Pancreas (tissue), 10 donors: ENCODE data around the gene MRPL58. TPM values are rescaled to one million over a fixed set of nuclear protein-coding genes. Genes with fewer than 3 reads are reported as not detected.

Source experiments
- ATAC-seq, 4 donors: fragments of 200-7000 bp; cut with Tn5 transposase; one replicate each; pipeline versions ENCODE4 v1.8.0 to v1.9.1; 2020; ENCODE audit warnings: mild to moderate bottlenecking in 4 of 4, moderate library complexity in 4 of 4
- DNase-seq, 6 donors: peaks; one replicate each; pipeline ENCODE4 v3.0.0-alpha.2; 2020
- FAIRE-seq: peaks from 2 replicates; lab custom pipeline; 2012; peaks lifted over from hg19 to GRCh38; lab: Jason Lieb, UNC
- H3K27ac ChIP-seq, 4 donors: fragments of 200-600 bp; sonication (generic); 1 replicate in 3 of 4; 2 replicates in 1 of 4; pipeline versions ENCODE4 v1.5.0 to v1.8.0; 2020
- H3K27me3 ChIP-seq, 4 donors: fragments of 200-600 bp; one replicate each; pipeline ENCODE4 v1.8.0; 2021
- H3K36me3 ChIP-seq, 3 donors: fragments of 200-600 bp; sonication (generic) in 1 of 3; one replicate each; pipeline versions ENCODE4 v1.5.0 to v1.8.0; 2020 to 2021
- H3K4me1 ChIP-seq, 3 donors: fragments of 200-600 bp; one replicate each; pipeline ENCODE4 v1.8.0; 2021
- H3K4me3 ChIP-seq, 4 donors: fragments of 200-600 bp; sonication (generic) in 2 of 4; one replicate each; pipeline versions ENCODE4 v1.5.0 to v1.8.0; 2020 to 2021
- H3K9me3 ChIP-seq, 4 donors: fragments of 200-600 bp; one replicate each; pipeline ENCODE4 v1.8.0; 2021
- CTCF ChIP-seq, 4 donors: fragments of 200-600 bp; sonication (generic) in 3 of 4; IDR thresholded peaks; one replicate each; pipeline versions ENCODE4 v1.5.0 to v1.8.0; 2021; ENCODE audit warnings: antibody characterized with exemption in 4 of 4
- WGBS, 2 donors: extraction: QIAGEN DNeasy Blood & Tissue Kit; methylation state at CpG; one replicate each; pipeline ENCODE4 v1.1.7; 2013; 5-methylcytosine and 5-hydroxymethylcytosine counted together
- intact Hi-C, 3 donors: fragments of 100-400 bp; cut with DNase I; formaldehyde crosslinking; loops; one replicate each; pipeline versions ENCODE4 v1.11.1 to v1.14.2; 2022
- polyA plus RNA-seq, 2 donors: library from polyadenylated mRNA; stranded (reverse); fragments of 200-250 nt; gene quantifications; one replicate each; pipeline ENCODE4 v1.2.3, GENCODE V29; 2013
- total RNA-seq, 6 donors: library from RNA; stranded (reverse); fragmentation: NEBNext Ultra II Directional in 4 of 6; extraction: Animal tissue kit (Norgen Biotek cat#: 25700) in 4 of 6; gene quantifications; one replicate each; pipeline versions ENCODE4 v1.2.1 to v1.2.4, GENCODE V29; 2021 to 2023
- donor health status: healthy with polysubstance abuse.
- donor health status: DM: no; HTN: no; CAD: no; lungs with moderate emphysema.
- donor health status: DM: no; HTN: no; CAD: no.
- donor health status: control.
- donor health status: control.
- donor health status: Bipolar disorder and iron deficiency.
- donor health status: DM: yes; HTN: yes; CAD: no.
- donor health status: DM: no; HTN: no; CAD: no.
- donor health status: DM: no; HTN: no; CAD: no.
- donor health status: DM: yes; HTN: yes; CAD: no.

MRPL58 gene
- total and polyA plus RNA-seq, 8 donors: 11.7 to 23.6 (median 16.0) TPM

- WGBS, 2 donors: 63 to 75% methylated on average over 7 of the region's 7 CpGs
- no peaks in the 10 kb centered on the region for H3K36me3 ChIP-seq
- TF ChIP-seq CTCF (IDR thresholded peaks at IDR 0.05): no peak
- FAIRE-seq (no peak), ATAC-seq (no peak), DNase-seq (no peak)
- H3K27ac ChIP-seq: peak overlapping the region in 3 of 4 donors; percentile 37 to 85 (median 83)
- no peaks in the 10 kb centered on the region for H3K27me3 ChIP-seq
- no peaks in the 10 kb centered on the region for H3K9me3 ChIP-seq
- peaks cover 0 to 23% (median 4%) of the 10 kb centered on the region in 3 donors for H3K4me1 ChIP-seq
- no peak overlapping the region for H3K4me3 ChIP-seq
- intact Hi-C loops: no loop called here
These were observed 18.0 kb upstream of the MRPL58 start for GRCh38 chr17:74994440-74994839.

GRCh38 chr17:74995847-74996246 is 16.6 kb upstream of the MRPL58 start:
- peak overlapping the region in 3 of 4 donors; percentile 8 to 12 (median 10) for H3K27ac ChIP-seq
- no peaks in the 10 kb centered on the region for H3K27me3 ChIP-seq
- H3K4me3 ChIP-seq: no peak overlapping the region
- no peaks in the 10 kb centered on the region for H3K9me3 ChIP-seq
- no peak for TF ChIP-seq CTCF (IDR thresholded peaks at IDR 0.05)
- peaks cover 0 to 23% (median 4%) of the 10 kb centered on the region in 3 donors for H3K4me1 ChIP-seq
- intact Hi-C loops: no loop called here
- no peaks in the 10 kb centered on the region for H3K36me3 ChIP-seq
- 51% methylated on average over 5 of the region's 5 CpGs for WGBS, 2 donors
- no peak for ATAC-seq
- DNase-seq: no peak
- no peak for FAIRE-seq

- peaks cover 0 to 5% (median 0%) of the 10 kb centered on the region in 3 donors for H3K4me1 ChIP-seq
- peaks cover 0 to 8% (median 0%) of the 10 kb centered on the region in 3 donors for H3K36me3 ChIP-seq
- no peaks in the 10 kb centered on the region for H3K27me3 ChIP-seq
- 82 to 85% methylated on average over 6 of the region's 6 CpGs for WGBS, 2 donors
- H3K27ac ChIP-seq: no peak overlapping the region
- ATAC-seq: no peak
- intact Hi-C loops: no loop called here
- H3K4me3 ChIP-seq: no peak overlapping the region
- DNase-seq: no peak
- no peaks in the 10 kb centered on the region for H3K9me3 ChIP-seq
- TF ChIP-seq CTCF (IDR thresholded peaks at IDR 0.05): no peak
- no peak for FAIRE-seq
These were observed 13.7 kb upstream of the MRPL58 start for GRCh38 chr17:74998783-74999182.

GRCh38 chr17:74999523-74999922 is 12.9 kb upstream of the MRPL58 start:
- Histone ChIP-seq H3K4me1 (no peaks in the 10 kb centered on the region), H3K9me3 (no peaks in the 10 kb centered on the region), H3K4me3 (no peak overlapping the region), H3K27ac (no peak overlapping the region), H3K27me3 (no peaks in the 10 kb centered on the region), H3K36me3 (peaks cover 0 to 8% (median 0%) of the 10 kb centered on the region in 3 donors)
- no peak for ATAC-seq
- intact Hi-C loops: no loop called here
- no peak for TF ChIP-seq CTCF (IDR thresholded peaks at IDR 0.05)
- no peak for DNase-seq
- FAIRE-seq: no peak
- WGBS, 2 donors: 65 to 75% methylated on average over 4 of the region's 4 CpGs

GRCh38 chr17:75001915-75002843 is 10.3 kb upstream of the MRPL58 start:
- no peak overlapping the region for H3K27ac ChIP-seq
- H3K9me3 ChIP-seq: no peaks in the 10 kb centered on the region
- ATAC-seq (no peak), DNase-seq (no peak), FAIRE-seq (no peak)
- H3K4me1 ChIP-seq: no peaks in the 10 kb centered on the region
- TF ChIP-seq CTCF (IDR thresholded peaks at IDR 0.05): no peak
- 84 to 92% methylated on average over 15 of the region's 15 CpGs for WGBS, 2 donors
- intact Hi-C loops: no loop called here
- peaks cover 0 to 8% (median 0%) of the 10 kb centered on the region in 3 donors for H3K36me3 ChIP-seq
- no peaks in the 10 kb centered on the region for H3K27me3 ChIP-seq
- no peak overlapping the region for H3K4me3 ChIP-seq
